Left colon (tissue), 2 donors: ENCODE measurements around the gene CCNF. TPM values are rescaled to one million over a fixed set of nuclear protein-coding genes. Genes with fewer than 3 reads are reported as not detected.
A peak's percentile ranks its signal among the peaks of the same experiment; 100 is the strongest.

Experiments used
- ATAC-seq: fragments of 200-7000 bp; cut with Tn5 transposase; one replicate; pipeline ENCODE4 v1.9.1; 2020; ENCODE audit warnings: mild to moderate bottlenecking, moderate library complexity
- DNase-seq, 2 donors: peaks; one replicate each; pipeline ENCODE4 v3.0.0-alpha.2; 2020
- intact Hi-C, 2 donors: fragments of 100-400 bp; cut with DNase I in 1 of 2; cut with micrococcal nuclease in 1 of 2; formaldehyde crosslinking; loops; one replicate each; pipeline versions ENCODE4 v1.11.2 to v1.14.0; 2022; cut with DNase I, micrococcal nuclease
- total RNA-seq, 2 donors: library from RNA; stranded (reverse); fragmentation: NEBNext Ultra II Directional; extraction: Animal tissue kit (Norgen Biotek cat#: 25700); gene quantifications; one replicate each; pipeline ENCODE4 v1.2.1, GENCODE V29; 2021
- donor health status: DM: no; HTN: no; CAD: no.
- donor health status: DM: yes; HTN: yes; CAD: no.

CCNF gene
- total RNA-seq, 2 donors from 2014 or later: 3.0 to 7.3 TPM

- intact Hi-C loops: no loop called here
- no peak for DNase-seq
- no peak for ATAC-seq
These were observed 21.3 kb downstream of the CCNF start for GRCh38 chr16:2450535-2450934.

DNA sequence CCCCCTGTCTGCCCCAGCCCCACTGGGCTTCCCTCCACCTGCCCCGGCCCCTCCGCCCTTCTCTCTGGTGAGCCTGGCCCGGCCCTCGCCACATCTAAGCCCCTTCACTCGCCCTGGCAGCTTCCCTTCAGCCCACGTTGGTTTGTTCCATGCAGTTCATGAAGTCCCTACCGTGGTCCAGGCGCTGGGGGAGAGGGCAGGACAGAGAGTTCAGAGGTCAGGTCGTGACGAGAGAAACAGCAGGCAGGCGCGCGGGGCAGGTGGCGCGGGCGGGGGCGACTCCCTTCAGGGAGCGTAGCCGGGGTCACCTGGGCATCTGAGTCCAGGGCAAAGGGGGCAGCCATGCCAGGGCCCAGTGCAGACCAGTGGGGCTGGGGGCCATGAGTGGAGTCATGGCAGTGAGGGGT, 21.7 kb downstream of the CCNF start:
- intact Hi-C loops: no loop called here
- DNase-seq (no peak), ATAC-seq (no peak)

DNA sequence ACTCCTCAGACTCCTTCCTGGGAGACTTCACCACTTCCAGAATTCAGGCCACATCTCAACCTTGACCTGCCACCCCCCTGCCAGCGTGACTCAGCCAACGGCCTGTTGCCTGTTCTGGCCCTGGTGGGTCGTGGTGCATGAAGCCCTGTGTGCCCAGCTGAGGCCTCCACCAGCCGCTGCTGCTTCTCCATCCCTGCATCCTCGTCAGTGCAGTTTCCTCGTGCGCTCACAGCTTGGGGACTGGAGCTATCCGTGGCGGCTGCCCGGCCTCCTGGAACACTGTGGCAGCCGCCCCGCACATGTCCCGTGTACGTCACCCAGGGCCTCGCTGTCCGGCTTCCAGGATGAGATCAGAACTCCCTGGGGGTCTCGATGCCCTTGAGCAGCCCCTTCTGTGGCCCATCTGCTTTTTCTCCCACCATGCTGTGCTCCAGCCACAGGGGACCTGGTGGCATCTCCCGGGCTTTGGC, 22.6 kb downstream of the CCNF start:
- intact Hi-C loops: no loop called here
- DNase-seq (no peak), ATAC-seq (no peak)

DNA sequence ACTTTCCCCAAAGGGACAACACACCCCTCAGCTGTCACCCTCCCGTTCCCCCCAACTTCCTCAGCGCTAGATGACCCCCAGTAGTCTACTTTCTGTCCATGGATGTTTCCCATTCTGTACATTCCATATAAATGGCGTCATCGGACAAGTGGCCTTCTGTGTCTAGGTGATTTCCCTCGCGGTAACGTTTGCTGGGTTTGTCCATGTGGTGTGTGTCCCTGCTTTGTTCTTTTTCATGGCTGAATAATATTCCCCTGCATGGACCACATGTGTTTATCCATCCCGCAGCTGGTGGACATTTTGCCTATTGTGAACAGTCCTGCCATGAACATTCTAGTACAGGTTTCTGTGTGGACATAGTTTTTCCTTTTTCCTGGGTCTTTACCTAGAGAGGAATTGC, 23.4 kb downstream of the CCNF start:
- intact Hi-C loops: no loop called here
- no peak for DNase-seq
- no peak for ATAC-seq

- intact Hi-C loops: no loop called here
- no peak for ATAC-seq
- no peak for DNase-seq
These were observed 26.0 kb downstream of the CCNF start for GRCh38 chr16:2455081-2455845.

DNA sequence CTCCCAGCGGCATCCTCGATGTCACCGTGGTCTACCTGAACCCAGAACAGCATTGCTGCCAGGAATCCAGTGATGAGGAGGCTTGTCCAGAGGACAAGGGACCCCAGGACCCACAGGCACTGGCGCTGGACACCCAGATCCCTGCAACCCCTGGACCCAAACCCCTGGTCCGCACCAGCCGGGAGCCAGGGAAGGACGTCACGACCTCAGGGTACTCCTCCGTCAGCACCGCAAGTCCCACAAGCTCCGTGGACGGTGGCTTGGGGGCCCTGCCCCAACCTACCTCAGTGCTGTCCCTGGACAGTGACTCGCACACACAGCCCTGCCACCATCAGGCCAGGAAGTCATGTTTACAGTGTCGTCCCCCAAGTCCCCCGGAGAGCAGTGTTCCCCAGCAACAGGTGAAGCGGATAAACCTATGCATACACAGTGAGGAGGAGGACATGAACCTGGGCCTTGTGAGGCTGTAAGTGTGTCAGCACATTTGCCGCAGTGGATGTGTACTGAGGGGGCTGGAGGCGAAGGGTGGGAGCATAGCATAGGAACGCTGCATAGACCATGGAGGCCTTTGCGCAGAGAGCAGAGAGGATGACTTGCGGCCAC, 27.4 kb downstream of the CCNF start:
- intact Hi-C loops: no loop called here
- ATAC-seq (no peak), DNase-seq (no peak)

GRCh38 chr16:2457267-2457666, 28.0 kb downstream of the CCNF start:
- DNase-seq: no peak
- ATAC-seq: no peak
- intact Hi-C loops: no loop called here

DNA sequence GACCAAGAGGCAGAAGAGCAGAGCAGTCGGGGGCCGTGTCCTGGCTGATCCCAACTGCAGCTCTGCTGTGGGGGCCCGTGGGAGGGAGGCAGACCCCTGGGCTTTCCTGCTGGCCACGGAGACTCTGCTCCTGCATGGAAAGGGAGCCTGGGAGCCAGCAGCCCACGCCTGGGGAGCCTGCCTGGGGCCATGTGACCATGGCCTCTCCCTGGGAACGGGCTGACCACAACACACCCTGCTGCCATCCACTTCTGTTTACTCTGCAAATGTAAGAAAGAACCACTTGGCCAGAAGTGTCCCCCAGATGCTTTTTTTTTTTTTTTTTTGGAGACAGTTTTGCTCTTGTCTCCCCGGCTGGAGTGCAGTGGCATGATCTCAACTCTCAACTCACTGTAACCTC, 28.7 kb downstream of the CCNF start:
- intact Hi-C loops: no loop called here
- no peak for ATAC-seq
- no peak for DNase-seq

- no peak for DNase-seq
- intact Hi-C loops: no loop called here
- ATAC-seq: no peak
These were observed 29.8 kb downstream of the CCNF start for GRCh38 chr16:2458887-2459646.

DNA sequence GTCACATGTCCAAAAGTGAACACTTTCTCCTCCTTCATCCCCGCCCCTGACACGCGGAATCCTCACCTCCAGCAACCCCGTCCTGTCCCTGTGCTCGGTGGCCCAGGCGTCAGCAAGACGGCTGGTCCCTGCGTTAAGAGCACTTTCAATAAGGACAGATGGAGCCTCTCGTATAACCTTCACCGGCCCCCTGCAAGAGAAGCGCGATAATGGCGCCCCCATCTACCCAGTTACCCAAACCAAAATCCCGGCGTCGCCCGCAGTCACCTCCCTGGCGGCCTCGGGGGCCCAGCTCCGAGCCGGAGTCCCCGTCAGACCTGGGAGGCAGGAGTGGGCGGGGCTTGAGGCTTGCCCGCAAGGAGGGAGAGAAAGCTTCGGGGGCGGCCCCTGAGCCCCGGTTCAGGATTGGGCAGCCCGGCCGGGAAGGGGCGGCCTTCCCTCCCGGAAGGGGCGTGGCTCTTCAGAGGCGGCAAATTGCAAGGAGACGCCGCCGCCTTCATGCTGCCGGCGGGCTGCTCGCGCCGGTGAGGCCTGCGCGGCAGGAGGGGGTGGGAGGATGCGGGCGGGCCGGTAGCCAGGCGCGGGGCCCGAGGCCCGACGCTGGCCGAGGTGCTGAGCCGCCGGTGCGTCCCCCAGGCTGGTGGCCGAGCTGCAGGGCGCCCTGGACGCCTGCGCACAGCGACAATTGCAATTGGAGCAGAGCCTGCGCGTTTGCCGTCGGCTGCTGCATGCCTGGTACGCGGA, 30.6 kb downstream of the CCNF start, which contains the start of gene TEDC2:
Gene TEDC2, plus strand, starts transcription at position 463 of the 744 bp plus-strand sequence. Its CDS starts 36 bp downstream, at position 499.
- DNase-seq (peak; percentile 97 to 99), ATAC-seq (peak; percentile 99)
- intact Hi-C loops: no loop called here

DNA sequence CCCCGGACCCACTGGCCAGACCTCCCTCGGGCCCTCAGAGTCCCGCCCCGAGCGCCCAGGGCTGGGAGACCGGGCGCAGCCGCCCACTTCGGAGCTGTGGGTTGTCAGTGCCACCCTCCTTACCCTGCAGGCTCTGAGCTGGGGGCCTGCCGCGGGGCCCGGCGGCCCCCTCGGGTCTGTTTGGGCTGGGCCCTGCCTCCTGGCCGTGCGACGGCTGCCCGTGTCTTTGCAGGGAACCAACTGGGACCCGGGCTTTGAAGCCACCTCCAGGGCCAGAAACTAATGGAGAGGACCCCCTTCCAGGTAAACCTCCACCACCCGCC, 31.1 kb downstream of the CCNF start:
- intact Hi-C loops: no loop called here
- ATAC-seq (no peak), DNase-seq (no peak)

DNA sequence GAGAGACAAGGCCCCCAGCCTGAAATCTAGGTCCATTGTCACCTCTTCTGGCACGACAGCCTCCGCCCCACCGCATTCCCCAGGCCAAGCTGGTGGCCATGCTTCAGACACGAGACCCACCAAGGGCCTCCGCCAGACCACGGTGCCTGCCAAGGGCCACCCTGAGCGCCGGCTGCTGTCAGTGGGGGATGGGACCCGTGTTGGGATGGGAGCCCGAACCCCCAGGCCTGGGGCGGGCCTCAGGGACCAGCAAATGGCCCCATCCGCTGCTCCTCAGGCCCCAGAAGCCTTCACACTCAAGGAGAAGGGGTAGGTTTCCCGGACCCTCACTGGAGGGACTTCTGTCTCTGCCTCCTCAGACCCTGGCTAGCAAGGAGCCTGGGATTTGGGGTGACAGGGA, 31.7 kb downstream of the CCNF start:
- intact Hi-C loops: no loop called here

DNA sequence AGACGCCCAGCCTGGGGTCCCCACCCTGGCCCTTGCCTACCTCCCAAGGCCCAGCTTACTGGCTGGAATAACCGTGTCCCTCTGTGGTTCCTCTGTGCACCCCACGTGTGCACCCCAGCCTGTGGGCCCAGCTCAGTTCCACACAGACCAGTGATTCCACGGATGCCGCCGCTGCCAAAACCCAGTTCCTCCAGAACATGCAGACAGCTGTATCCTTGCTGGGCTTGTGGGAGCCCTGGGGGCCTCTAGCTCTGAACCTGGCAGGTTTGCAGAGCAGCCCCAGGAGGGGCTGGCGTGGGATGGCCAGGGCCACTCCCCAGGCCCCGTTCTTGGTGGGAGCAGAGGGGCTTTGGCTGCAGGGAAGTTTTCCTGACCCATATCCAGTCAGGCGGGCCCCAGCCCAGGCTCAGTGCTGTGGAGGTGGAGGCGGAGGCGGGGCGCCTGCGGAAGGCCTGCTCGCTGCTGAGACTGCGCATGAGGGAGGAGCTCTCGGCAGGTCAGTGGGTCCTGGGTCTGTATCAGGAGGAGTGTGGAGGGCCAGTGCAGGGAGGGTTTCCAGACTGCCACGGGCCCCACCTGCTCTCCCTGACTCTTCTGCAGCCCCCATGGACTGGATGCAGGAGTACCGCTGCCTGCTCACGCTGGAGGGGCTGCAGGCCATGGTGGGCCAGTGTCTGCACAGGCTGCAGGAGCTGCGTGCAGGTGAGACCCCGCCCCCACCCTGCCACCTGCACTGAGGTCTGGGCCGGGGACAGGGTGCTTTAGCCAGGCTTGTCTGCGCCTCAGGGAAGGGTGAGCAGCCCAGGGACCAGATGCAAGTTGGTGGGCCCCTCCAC, 33.0 kb downstream of the CCNF start:
- DNase-seq: no peak
- no peak for ATAC-seq
- intact Hi-C loops: no loop called here

More for the DNA sequence above, 31.7 kb downstream of the CCNF start:
- no peak for ATAC-seq
- no peak for DNase-seq

DNA sequence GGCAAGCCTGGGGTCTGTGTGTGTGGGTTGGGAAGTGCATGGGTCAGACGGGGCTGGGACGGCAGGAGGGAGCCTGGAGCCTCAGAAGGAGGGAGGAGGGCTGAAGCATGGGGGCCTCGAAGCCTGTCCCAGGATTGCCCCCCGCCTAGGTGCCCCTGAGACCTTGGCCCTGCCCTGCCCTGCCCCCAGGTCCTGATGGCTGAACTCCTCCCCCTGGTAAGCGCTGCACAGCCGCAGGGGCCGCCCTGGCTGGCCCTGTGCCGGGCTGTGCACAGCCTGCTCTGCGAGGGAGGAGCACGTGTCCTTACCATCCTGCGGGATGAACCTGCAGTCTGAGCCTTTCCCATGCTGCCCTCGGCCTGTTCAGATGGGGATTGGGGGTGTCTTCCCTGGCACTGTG, 35.1 kb downstream of the CCNF start:
- intact Hi-C loops: no loop called here
- no peak for ATAC-seq
- DNase-seq: no peak

GRCh38 chr16:2465653-2466415, 36.6 kb downstream of the CCNF start:
- DNase-seq (no peak), ATAC-seq (no peak)
- intact Hi-C loops: no loop called here

DNA sequence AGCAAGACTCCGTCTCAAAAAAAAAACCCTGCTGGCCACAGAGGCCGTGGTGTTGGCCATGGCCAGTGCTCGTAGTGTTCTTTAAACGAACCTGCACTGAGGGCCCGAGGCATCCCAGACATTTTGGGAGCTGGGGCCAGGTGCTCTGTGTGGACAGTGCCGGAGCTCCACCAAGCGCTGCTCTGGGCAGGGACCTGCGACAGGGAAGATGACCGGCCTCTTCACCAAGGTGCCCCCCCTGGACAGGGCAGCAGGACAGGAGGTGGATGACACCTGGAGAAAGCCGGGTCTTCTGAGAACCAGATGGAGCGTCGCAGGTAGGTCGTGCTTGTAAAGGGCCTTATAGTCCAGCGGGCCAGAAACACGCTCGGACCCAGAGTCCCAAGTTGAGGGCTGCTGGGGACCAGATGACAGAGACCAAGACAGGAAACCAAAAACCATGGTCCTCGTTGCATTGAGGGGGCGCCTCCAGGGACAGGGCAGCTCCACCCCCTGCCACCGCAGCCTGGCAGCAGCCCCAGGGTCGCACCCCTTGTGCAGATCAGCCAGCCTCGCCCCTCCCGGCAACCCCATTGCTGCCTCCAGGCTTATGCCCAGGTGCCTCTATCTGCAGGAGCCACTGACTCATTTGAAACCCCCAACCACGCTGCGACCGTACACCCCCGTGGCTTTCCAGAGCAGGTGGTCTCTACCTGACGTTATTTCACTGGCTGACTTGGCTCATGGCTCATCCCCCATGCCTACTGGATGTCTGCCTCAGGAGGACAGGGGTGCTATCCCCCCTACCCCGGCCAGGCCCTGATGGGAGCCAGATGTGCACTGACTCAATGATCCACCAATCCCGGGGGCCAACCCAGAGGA, 37.6 kb downstream of the CCNF start:
- intact Hi-C loops: no loop called here
- no peak for ATAC-seq
- DNase-seq: no peak
